Upper lobe of left lung (tissue), 6 donors: ENCODE results near the gene OR4D2. TPM values are rescaled to one million over a fixed set of nuclear protein-coding genes. Genes with fewer than 3 reads are reported as not detected.
A peak's percentile ranks its signal among the peaks of the same experiment; 100 is the strongest.

ENCODE experiments used
- ATAC-seq, 2 donors: fragments of 200-7000 bp; cut with Tn5 transposase; one replicate each; pipeline ENCODE4 v1.9.1; 2022; ENCODE audit warnings: mild to moderate bottlenecking in 2 of 2, moderate library complexity in 2 of 2; ENCODE audit not compliant: low FRiP score in 2 of 2
- DNase-seq, 2 donors: peaks; one replicate each; pipeline ENCODE4 v3.0.0-alpha.2; 2019 to 2020
- H3K27ac ChIP-seq, 4 donors: fragments of 200-600 bp; sonication (generic); one replicate each; pipeline ENCODE4 v1.5.1; 2016 to 2019
- H3K27me3 ChIP-seq, 4 donors: fragments of 200-600 bp; sonication (generic); one replicate each; pipeline ENCODE4 v1.5.1; 2017 to 2019
- H3K36me3 ChIP-seq, 4 donors: fragments of 200-600 bp; sonication (generic); one replicate each; pipeline ENCODE4 v1.5.1; 2016 to 2019
- H3K4me1 ChIP-seq, 4 donors: fragments of 200-600 bp; sonication (generic); one replicate each; pipeline ENCODE4 v1.5.1; 2018 to 2019
- H3K4me3 ChIP-seq, 4 donors: fragments of 200-600 bp; sonication (generic); one replicate each; pipeline ENCODE4 v1.5.1; 2017 to 2019; ENCODE audit warnings: mild to moderate bottlenecking in 2 of 4, moderate library complexity in 1 of 4
- H3K9me3 ChIP-seq, 4 donors: fragments of 200-600 bp; sonication (generic); one replicate each; pipeline ENCODE4 v1.5.1; 2018 to 2019
- CTCF ChIP-seq, 6 experiments: fragments of 450-650 bp in 4 of 6; fragments of 200-600 bp in 2 of 6; sonication (generic) in 2 of 6; IDR thresholded peaks; one replicate each; pipeline ENCODE4 v1.5.1; 2016 to 2019; ENCODE audit warnings: antibody characterized with exemption in 6 of 6
- EP300 ChIP-seq, 4 donors: sonication (generic); formaldehyde crosslinking; IDR thresholded peaks; one replicate each; pipeline ENCODE4 v1.5.1; 2017; ENCODE audit warnings: antibody characterized with exemption in 4 of 4, control low read depth in 2 of 4
- POLR2A ChIP-seq, 4 donors: fragments of 450-650 bp; IDR thresholded peaks; one replicate each; pipeline ENCODE4 v1.5.1; 2016 to 2017; ENCODE audit warnings: antibody characterized with exemption in 4 of 4, mild to moderate bottlenecking in 2 of 4
- POLR2AphosphoS5 ChIP-seq, 2 donors: sonication (generic); formaldehyde crosslinking; IDR thresholded peaks; one replicate each; pipeline ENCODE4 v1.5.1; 2017; ENCODE audit warnings: antibody characterized with exemption in 2 of 2
- WGBS, 2 donors: methylation state at CpG; one replicate each; pipeline ENCODE4 v1.1.5; 2017 to 2018; 5-methylcytosine and 5-hydroxymethylcytosine counted together
- total RNA-seq, 6 donors: library from RNA; depleted of rRNA in 4 of 6; stranded (reverse); fragments of >200 nt in 4 of 6; gene quantifications; one replicate each; pipeline versions ENCODE4 v1.1.0 to v1.2.1, GENCODE V29; 2016 to 2021
- donor health status: DM: no; HTN: no; CAD: no; lungs with moderate emphysema.
- donor health status: DM: no; HTN: yes; CAD: no; lungs with severe emphysema.

OR4D2 gene
- total RNA-seq, 6 donors from 2014 or later, result not detected

GRCh38 chr17:58170622-58171021 is 3.8 kb downstream of the OR4D2 start:
- no peak overlapping the region for H3K4me3 ChIP-seq
- WGBS, 2 donors, result 39 to 44% methylated on average over 4 of the region's 4 CpGs
- no peaks in the 10 kb centered on the region for H3K9me3 ChIP-seq
- H3K27me3 ChIP-seq, result no peaks in the 10 kb centered on the region
- H3K4me1 ChIP-seq, result no peaks in the 10 kb centered on the region
- H3K27ac ChIP-seq, result no peak overlapping the region
- no peak for TF ChIP-seq POLR2AphosphoS5 (IDR thresholded peaks at IDR 0.05)
- TF ChIP-seq EP300 (IDR thresholded peaks at IDR 0.05), result no peak
- TF ChIP-seq POLR2A (IDR thresholded peaks at IDR 0.05), result no peak
- no peak for TF ChIP-seq CTCF (IDR thresholded peaks at IDR 0.05)
- ATAC-seq, result no peak
- DNase-seq, result no peak
- H3K36me3 ChIP-seq, result no peaks in the 10 kb centered on the region

- Histone ChIP-seq H3K4me1 (no peaks in the 10 kb centered on the region), H3K36me3 (no peaks in the 10 kb centered on the region), H3K9me3 (no peaks in the 10 kb centered on the region), H3K27me3 (no peaks in the 10 kb centered on the region), H3K27ac (no peak overlapping the region), H3K4me3 (no peak overlapping the region)
- no peak for DNase-seq
- ATAC-seq, result no peak
- TF ChIP-seq POLR2A (IDR thresholded peaks at IDR 0.05) (no peak), CTCF (IDR thresholded peaks at IDR 0.05) (peak in 4 of 6 experiments; percentile 21 to 36 (median 34))
- 35 to 39% methylated on average over 2 of the region's 2 CpGs for WGBS, 2 donors
Measured at GRCh38 chr17:58172369-58173071, 5.7 kb downstream of the OR4D2 start.

GRCh38 chr17:58174871-58175270 is 8.1 kb downstream of the OR4D2 start:
- ATAC-seq (no peak), DNase-seq (no peak)
- WGBS, 2 donors, result 62 to 68% methylated on average over 3 of the region's 3 CpGs

GRCh38 chr17:58176200-58176599 is 9.4 kb downstream of the OR4D2 start:
- Histone ChIP-seq H3K9me3 (no peaks in the 10 kb centered on the region), H3K4me3 (no peak overlapping the region), H3K27ac (no peak overlapping the region), H3K36me3 (no peaks in the 10 kb centered on the region), H3K27me3 (no peaks in the 10 kb centered on the region), H3K4me1 (no peaks in the 10 kb centered on the region)
- ATAC-seq (no peak), DNase-seq (no peak)
- TF ChIP-seq POLR2A (IDR thresholded peaks at IDR 0.05) (no peak), POLR2AphosphoS5 (IDR thresholded peaks at IDR 0.05) (no peak), EP300 (IDR thresholded peaks at IDR 0.05) (no peak), CTCF (IDR thresholded peaks at IDR 0.05) (no peak)
- 36 to 39% methylated on average over 7 of the region's 7 CpGs for WGBS, 2 donors

More at GRCh38 chr17:58174871-58175270, 8.1 kb downstream of the OR4D2 start:
- H3K9me3 ChIP-seq, result no peaks in the 10 kb centered on the region
- H3K27ac ChIP-seq, result no peak overlapping the region
- H3K27me3 ChIP-seq, result no peaks in the 10 kb centered on the region
- no peak overlapping the region for H3K4me3 ChIP-seq
- TF ChIP-seq POLR2AphosphoS5 (IDR thresholded peaks at IDR 0.05) (no peak), POLR2A (IDR thresholded peaks at IDR 0.05) (no peak), CTCF (IDR thresholded peaks at IDR 0.05) (no peak), EP300 (IDR thresholded peaks at IDR 0.05) (no peak)
- H3K4me1 ChIP-seq, result no peaks in the 10 kb centered on the region
- H3K36me3 ChIP-seq, result no peaks in the 10 kb centered on the region

- H3K4me1 ChIP-seq, result no peaks in the 10 kb centered on the region
- H3K9me3 ChIP-seq, result no peaks in the 10 kb centered on the region
- H3K27ac ChIP-seq, result no peak overlapping the region
- H3K4me3 ChIP-seq, result no peak overlapping the region
- WGBS, 2 donors, result 72 to 91% methylated on average over 3 to 4 of the region's 4 CpGs
- DNase-seq (no peak), ATAC-seq (no peak)
- H3K36me3 ChIP-seq, result no peaks in the 10 kb centered on the region
- H3K27me3 ChIP-seq, result no peaks in the 10 kb centered on the region
- TF ChIP-seq EP300 (IDR thresholded peaks at IDR 0.05), result no peak
- TF ChIP-seq POLR2A (IDR thresholded peaks at IDR 0.05), result no peak
- no peak for TF ChIP-seq POLR2AphosphoS5 (IDR thresholded peaks at IDR 0.05)
- TF ChIP-seq CTCF (IDR thresholded peaks at IDR 0.05), result no peak
Measured at GRCh38 chr17:58181796-58182195, 15.0 kb downstream of the OR4D2 start.
